ENCODE data around the gene CPN2. TPM values are rescaled to one million over a fixed set of nuclear protein-coding genes. Genes with fewer than 3 reads are reported as not detected.

The CPN2 gene
- total RNA-seq, 1 experiment from 2014 or later = 0.08 TPM

DNA sequence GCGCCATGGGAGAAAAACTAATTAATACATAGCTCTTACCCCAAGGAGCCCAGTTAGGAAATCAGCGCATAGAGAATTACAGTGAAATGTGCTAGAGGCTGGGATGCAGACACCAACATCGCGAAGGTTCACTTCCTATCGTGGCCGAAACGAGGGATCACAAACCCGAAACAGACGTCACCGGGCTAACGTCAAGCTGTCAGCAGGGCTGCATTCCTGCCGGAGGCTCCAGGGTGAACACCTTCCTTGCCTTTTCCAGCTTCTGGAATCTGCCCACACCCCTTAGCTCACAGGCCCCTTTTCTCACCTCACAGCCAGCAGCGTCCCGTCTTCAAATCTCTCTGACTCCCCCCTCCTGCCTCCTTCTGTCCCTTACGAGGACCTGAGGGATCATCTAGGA lies 34.9 kb upstream of the CPN2 start:
- H3K4me3 ChIP-seq (ENCODE audit: low read depth in 2 of 2, low read length in 2 of 2) = no peak overlapping the region
- H3K27me3 ChIP-seq (ENCODE audit: control insufficient read depth, insufficient read depth, low read length) = no peaks in the 10 kb centered on the region; the same call in 1 of the 2 replicates
- POLR2A ChIA-PET = no interaction called here
- no peak for TF ChIP-seq TCF7L2 (IDR thresholded peaks at IDR 0.05; ENCODE audit: low read depth, low read length)
- TF ChIP-seq, protein P1, sequence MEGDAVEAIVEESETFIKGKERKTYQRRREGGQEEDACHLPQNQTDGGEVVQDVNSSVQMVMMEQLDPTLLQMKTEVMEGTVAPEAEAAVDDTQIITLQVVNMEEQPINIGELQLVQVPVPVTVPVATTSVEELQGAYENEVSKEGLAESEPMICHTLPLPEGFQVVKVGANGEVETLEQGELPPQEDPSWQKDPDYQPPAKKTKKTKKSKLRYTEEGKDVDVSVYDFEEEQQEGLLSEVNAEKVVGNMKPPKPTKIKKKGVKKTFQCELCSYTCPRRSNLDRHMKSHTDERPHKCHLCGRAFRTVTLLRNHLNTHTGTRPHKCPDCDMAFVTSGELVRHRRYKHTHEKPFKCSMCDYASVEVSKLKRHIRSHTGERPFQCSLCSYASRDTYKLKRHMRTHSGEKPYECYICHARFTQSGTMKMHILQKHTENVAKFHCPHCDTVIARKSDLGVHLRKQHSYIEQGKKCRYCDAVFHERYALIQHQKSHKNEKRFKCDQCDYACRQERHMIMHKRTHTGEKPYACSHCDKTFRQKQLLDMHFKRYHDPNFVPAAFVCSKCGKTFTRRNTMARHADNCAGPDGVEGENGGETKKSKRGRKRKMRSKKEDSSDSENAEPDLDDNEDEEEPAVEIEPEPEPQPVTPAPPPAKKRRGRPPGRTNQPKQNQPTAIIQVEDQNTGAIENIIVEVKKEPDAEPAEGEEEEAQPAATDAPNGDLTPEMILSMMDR (IDR thresholded peaks at IDR 0.05) = no peak
- TF ChIP-seq, protein P2, sequence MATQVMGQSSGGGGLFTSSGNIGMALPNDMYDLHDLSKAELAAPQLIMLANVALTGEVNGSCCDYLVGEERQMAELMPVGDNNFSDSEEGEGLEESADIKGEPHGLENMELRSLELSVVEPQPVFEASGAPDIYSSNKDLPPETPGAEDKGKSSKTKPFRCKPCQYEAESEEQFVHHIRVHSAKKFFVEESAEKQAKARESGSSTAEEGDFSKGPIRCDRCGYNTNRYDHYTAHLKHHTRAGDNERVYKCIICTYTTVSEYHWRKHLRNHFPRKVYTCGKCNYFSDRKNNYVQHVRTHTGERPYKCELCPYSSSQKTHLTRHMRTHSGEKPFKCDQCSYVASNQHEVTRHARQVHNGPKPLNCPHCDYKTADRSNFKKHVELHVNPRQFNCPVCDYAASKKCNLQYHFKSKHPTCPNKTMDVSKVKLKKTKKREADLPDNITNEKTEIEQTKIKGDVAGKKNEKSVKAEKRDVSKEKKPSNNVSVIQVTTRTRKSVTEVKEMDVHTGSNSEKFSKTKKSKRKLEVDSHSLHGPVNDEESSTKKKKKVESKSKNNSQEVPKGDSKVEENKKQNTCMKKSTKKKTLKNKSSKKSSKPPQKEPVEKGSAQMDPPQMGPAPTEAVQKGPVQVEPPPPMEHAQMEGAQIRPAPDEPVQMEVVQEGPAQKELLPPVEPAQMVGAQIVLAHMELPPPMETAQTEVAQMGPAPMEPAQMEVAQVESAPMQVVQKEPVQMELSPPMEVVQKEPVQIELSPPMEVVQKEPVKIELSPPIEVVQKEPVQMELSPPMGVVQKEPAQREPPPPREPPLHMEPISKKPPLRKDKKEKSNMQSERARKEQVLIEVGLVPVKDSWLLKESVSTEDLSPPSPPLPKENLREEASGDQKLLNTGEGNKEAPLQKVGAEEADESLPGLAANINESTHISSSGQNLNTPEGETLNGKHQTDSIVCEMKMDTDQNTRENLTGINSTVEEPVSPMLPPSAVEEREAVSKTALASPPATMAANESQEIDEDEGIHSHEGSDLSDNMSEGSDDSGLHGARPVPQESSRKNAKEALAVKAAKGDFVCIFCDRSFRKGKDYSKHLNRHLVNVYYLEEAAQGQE (IDR thresholded peaks at IDR 0.05; ENCODE audit: insufficient read depth in 1 of 2, low read depth in 2 of 2, low read length in 1 of 2) = no peak
- no peaks in the 10 kb centered on the region; the same call in 1 of the 2 replicates for H3K9me3 ChIP-seq (ENCODE audit: control insufficient read depth, insufficient read depth, low read depth, low read length)
- CTCF ChIA-PET = no interaction called here
- no peak for DNase-seq (ENCODE audit: low read depth, low spot score)
- no peak for ATAC-seq
- 0 out of 2 replicates have a peak, but pooled peaks cover 6% of the 10 kb centered on the region for H3K4me1 ChIP-seq (ENCODE audit: control insufficient read depth, insufficient read depth, low read length)
- in situ Hi-C loops (cut with HindIII; ENCODE audit: low pct_unique_long_range_greater_than_20kb, low sequenced_read_pairs) = no loop called here
- no peak overlapping the region for H3K27ac ChIP-seq (ENCODE audit: low read length)
- intact Hi-C loops (cut with micrococcal nuclease; ENCODE audit: unreplicated experiment) = no loop called here
- BruUV-seq (replicated peaks) = no TSS peak
- no peaks in the 10 kb centered on the region for H3K36me3 ChIP-seq (ENCODE audit: control insufficient read depth, insufficient read depth, low read length)

DNA sequence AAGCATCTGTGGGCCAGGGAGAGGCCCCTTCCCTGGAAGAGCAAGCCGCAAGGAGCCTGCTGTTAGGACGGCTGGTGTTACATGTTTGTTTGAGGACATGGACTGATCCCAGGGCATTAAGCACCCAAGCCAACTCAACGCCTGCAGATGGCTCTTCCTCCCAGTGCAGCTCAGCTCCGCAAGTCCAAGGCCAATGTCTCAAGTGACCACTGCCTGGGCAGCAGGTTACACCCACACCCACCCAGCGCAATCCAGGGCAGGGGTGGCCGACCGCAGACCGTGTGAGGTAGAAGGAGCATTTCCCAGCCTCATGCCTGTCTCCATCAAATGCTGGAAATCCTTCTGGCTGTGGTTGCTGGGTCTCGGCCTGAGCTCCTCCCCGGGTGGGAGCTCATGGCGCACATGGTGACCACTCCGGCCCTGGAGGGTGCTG lies 33.5 kb upstream of the CPN2 start:
- no peak for DNase-seq (ENCODE audit: low read depth, low spot score)
- TF ChIP-seq TCF7L2 (IDR thresholded peaks at IDR 0.05; ENCODE audit: low read depth, low read length) (no peak), SIN3A (IDR thresholded peaks at IDR 0.05; ENCODE audit: borderline replicate concordance, insufficient read depth, low read depth, low read length) (no peak), POLR2AphosphoS5 (IDR thresholded peaks at IDR 0.05; ENCODE audit: low read depth, low read length) (no peak)
- TF ChIP-seq, protein P2 (IDR thresholded peaks at IDR 0.05; ENCODE audit: insufficient read depth in 1 of 2, low read depth in 2 of 2, low read length in 1 of 2) = no peak
- TF ChIP-seq, protein P1 (IDR thresholded peaks at IDR 0.05) = no peak
- ATAC-seq = peak; percentile 12; the same call in 1 of the 2 replicates
- intact Hi-C loops (cut with micrococcal nuclease; ENCODE audit: unreplicated experiment) = no loop called here
- H3K4me3 ChIP-seq (ENCODE audit: low read depth in 2 of 2, low read length in 2 of 2) = no peak overlapping the region
- ChIA-PET CTCF (no interaction called here), POLR2A (no interaction called here)
- H3K27ac ChIP-seq (ENCODE audit: low read length) = no peak overlapping the region
- H3K36me3 ChIP-seq (ENCODE audit: control insufficient read depth, insufficient read depth, low read length) = no peaks in the 10 kb centered on the region
- no peaks in the 10 kb centered on the region for H3K9me3 ChIP-seq (ENCODE audit: control insufficient read depth, insufficient read depth, low read depth, low read length)
- in situ Hi-C loops (cut with HindIII; ENCODE audit: low pct_unique_long_range_greater_than_20kb, low sequenced_read_pairs) = no loop called here
- H3K27me3 ChIP-seq (ENCODE audit: control insufficient read depth, insufficient read depth, low read length) = no peaks in the 10 kb centered on the region
- no TSS peak for BruUV-seq (replicated peaks)
- 0 out of 2 replicates have a peak, but pooled peaks cover 6% of the 10 kb centered on the region for H3K4me1 ChIP-seq (ENCODE audit: control insufficient read depth, insufficient read depth, low read length)

Measured in Panc1 (cell line).